Hippocampal formation (tissue), 2 donors: ENCODE results near the gene ZNF750.

ENCODE experiments used
- DNase-seq, 2 donors: peaks; one replicate each; lab custom pipeline; 2025; lab: John Stamatoyannopoulos, UW

The ZNF750 gene

GRCh38 chr17:82859431-82860403 lies 19.9 kb upstream of the ZNF750 start:
- DNase-seq, result peak in 1 of 2 donors; percentile 7

GRCh38 chr17:82858376-82859126 lies 18.7 kb upstream of the ZNF750 start:
- DNase-seq, result no peak

- no peak for DNase-seq
These were observed 16.5 kb upstream of the ZNF750 start for GRCh38 chr17:82856361-82856760.

DNA sequence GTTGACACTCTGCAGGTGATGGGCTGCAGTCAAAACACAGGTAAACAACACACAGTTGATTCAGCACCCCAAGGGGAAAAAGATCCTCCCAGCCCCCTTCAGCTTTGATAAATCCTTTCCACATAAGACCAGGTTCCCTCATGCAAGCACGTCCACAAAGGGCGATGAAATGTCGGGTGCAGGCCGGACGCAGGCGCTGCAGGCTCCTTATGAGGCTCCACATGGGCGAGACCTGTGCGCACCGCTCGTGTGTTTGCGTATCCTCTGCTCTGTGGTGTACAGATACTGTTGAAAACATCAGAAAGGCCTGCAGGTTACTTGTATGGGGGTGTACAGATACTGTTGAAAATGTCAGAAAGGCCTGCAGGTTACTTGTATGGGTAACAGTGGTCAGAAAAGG lies 14.4 kb upstream of the ZNF750 start:
- no peak for DNase-seq

GRCh38 chr17:82851381-82851780 lies 11.6 kb upstream of the ZNF750 start:
- DNase-seq, result no peak

- DNase-seq, result no peak
These were observed 9.5 kb upstream of the ZNF750 start for GRCh38 chr17:82849076-82849945.

DNA sequence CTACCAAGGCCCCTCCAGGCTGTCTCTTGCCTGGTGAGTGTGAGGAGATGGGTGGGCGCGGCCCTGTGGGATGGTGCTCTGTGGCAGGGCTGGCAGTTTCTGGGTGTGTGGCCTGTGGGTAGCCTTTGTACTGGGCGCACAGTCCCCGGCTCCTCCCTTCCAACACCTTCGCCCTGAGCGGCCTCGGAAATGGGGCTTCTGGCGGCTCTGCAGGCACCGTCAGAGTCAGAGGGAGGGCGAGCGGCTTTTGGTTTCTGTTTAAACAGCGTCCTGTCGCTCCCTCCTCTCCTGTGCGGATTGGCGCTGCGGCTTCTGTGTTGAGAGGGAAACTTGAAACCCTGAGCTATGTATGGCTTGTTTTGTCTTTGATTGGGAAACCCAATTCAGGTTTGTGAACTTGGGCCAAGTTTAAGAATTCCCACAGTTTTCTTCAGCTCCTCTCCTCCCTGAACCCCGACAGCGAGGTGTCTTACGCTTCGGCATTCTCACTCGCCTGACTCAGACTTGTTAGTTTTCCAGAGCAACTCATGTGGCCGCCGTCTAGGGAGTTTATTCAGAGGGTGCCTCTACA lies 8.3 kb upstream of the ZNF750 start:
- no peak for DNase-seq

- DNase-seq, result no peak
These were observed 6.4 kb upstream of the ZNF750 start for GRCh38 chr17:82846061-82846691.

DNA sequence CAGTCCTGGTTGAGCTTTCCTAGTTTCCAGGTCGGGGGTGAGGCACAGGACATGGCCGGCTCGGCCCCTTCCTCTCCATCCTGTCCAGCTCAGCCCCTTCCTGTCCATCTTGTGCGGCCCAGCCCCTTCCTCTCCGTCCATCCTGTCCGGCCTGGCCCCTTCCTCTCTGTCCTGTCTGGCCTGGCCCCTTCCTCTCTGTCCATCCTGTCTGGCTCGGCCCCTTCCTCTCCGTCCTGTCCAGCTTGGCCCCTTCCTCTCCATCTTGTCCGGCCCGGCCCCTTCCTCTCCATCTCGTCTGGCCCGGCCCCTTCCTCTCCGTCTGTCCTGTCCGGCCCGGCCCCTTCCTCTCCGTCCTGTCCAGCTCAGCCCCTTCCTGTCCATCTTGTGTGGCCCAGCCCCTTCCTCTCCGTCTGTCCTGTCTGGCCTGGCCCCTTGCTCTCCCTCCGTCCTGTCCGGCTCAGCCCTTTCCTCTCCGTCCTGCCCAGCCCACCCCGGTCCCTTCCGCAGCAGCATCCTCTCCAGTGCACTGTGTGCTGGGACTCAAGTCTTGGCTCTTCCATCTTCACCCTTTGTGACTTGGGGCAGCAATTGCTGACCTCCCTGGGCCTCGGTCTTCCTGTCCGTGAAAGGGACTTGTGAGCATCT lies 5.5 kb upstream of the ZNF750 start:
- DNase-seq, result no peak

DNA sequence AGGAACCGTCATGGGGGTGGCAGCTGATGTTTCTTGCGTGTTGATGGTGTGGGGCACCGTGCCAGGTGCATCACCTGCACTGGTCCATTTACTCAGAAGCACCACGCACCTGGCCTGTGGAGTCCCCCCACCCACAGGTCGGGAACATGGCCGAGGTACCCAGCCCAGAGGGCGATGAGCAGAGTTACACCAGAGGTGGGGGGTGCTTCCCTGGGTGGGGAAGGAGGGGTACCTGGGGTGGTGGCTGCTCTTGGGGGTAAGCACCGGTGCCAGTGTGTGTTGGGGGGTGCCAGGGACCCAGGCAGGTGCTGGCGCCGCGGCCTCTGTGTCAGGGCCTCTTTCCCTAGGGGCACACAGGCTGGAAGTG lies 5.0 kb upstream of the ZNF750 start:
- no peak for DNase-seq

DNA sequence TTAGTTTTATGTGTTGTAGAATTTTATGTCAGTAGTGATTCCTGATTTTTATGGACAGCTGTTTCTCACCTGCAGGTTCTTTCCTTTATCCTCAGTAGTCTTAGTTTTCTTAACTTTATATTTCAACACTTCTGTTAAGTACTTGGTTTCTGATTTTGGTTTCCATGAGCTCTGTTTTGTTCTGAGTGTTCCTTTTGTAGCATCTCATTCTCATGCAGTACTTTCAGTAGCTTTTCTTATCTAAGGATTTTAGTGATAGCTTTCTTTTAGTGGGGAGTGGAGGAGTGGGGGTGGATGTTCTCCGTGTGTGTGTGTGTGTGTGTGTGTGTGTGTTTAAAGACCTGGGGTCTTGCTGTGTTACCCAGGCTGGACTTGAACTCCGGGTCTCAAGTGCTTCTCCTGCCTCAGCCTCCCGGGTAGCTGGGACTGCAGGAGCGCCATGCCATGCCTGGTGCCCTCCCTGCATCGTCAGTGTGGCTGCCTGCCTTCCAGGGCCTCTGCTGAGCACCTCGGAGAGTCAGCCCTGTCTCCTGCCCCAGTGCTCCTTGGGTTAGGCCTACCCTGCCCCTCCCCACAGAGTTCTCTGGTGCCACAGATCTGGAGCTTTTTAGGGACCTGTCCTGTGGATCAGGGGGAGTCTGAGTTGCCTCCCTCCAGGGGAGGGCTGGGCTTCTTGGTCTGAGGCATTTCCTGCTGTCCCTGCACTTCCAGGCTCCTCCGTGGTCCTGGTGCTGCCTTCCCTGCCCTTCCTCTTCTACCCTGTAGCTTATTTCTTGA lies 4.3 kb upstream of the ZNF750 start:
- DNase-seq, result no peak

DNA sequence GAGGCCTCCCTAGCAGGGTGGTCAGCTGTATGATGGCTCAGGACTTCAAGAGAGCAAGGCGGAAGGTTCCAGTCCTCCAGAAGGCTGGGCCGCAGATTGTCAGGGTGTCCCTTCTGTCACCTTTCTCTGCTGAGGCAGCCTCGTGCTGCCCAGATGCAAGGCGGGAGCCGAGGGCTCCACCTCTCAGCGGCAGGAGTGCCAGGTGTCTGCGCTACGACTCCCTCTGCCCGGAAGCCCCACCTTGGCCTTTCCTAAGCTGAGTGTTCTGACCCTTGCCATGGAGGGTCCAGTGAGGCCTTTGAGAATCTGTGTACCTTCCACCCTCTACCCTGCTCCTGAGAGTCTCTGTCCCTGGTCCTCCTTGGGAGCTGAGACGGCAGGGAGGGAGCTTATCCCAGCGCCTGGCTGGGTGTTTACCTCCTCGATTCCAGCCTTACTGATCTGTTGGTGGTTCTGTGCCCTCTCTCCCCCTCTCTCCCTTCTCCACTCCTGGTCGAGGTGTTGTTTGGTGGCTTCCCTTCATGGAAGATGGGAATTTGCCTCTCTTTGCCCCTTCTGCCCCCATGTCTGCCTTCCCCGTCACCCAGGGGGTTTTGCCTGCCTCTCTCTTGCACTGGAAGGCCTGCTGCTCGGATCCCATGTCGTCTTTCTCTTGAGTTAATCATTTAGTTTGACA lies 2.2 kb upstream of the ZNF750 start:
- DNase-seq, result no peak

- DNase-seq, result no peak
These were observed 609 bp upstream of the ZNF750 start for GRCh38 chr17:82840431-82840831.

DNA sequence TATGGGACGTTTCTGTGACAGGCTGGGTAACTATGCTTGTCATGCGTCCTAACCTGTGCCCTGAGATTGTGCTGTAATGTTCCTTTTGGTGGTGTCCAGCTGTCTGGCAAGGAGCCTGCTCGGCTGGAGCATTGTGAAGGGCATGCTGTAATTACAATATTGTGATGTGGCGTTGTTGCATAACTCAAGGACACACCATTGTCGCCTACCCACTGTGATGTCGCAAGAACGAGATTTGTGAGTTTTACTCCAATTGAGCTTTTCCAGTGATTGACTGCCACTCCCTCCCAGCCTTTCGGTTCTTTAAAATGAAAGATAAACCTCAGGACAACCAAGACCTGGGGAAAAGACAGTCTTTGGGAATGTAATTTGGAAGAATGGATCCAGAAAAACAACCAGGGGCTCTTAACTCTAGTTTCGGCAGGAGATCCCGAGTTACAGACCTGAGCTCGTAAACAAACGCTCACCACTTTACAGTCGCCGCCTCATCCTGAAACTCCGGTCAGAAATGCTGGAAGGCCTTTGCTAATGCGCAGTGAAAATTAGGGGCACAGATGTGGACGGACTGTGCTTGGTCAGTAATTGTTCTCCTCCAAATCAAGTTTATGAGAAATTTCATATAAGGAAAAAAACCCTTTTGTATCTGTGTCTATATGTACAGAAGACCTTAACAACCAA lies 1.3 kb downstream of the ZNF750 start:
- DNase-seq, result no peak

- no peak for DNase-seq
These were observed 2.1 kb downstream of the ZNF750 start for GRCh38 chr17:82837586-82838320.

DNA sequence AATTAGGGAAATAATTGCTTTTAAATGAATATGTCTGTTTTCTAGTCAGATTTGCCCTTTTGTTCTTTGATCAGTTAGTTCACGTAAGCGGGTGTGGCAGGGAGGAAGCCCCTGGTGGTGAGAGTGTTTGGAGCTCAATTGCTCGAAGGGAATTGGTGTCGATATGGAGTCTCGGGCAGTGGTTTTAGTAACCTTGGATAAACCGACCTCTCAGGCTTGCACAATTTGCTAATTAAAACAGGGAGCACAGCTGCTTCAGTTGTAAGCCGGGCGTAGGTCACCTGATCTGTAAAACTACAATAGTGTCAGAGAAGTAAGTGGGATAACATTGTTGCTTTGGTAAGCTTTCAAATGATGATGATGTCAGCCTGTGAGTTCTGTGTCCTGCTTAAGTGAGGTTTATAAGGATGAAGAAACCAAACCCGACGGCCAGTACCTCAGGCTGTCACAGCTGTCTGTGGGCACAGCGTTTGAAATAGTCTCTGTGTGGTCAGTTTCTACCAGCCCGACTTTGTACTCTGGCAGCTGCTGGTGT lies 2.9 kb downstream of the ZNF750 start:
- DNase-seq, result no peak

DNA sequence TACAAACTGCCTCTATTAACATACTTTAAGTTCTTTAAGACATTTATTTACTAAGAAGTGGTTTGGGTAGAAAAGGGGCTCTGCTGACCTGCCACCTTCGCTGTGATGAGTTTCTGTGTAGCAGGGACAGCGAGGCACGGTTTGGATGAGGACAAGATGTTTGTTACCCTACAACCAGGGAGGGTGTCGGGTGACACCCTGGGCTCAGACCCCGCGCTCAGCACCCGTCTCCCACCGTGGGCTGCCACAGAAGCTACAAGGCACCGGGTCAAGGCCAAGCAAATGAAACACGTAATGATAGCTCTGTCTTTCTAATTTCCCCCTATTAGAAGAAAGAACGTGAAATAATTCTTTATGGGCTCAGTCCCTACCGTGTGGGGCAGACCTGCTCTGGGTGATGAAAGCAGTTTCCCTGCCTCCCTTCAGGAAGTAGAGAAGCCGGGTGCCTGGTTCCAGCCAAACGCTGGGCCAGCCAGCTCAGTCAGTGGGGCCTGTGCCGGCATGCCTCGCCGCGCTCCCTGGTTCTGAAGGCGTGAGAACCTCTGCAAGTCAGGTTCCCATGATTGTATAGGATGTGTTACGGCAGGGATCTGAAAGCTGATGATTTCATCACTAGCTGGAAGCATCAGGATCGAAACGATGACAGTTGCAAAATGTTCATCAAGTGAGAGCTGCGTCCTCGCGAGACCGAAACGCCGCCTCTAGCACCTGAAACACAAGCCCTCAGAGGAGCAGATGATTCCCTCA lies 3.9 kb downstream of the ZNF750 start:
- no peak for DNase-seq
